Smooth muscle cell (in vitro differentiated cells): ENCODE data around the gene CENPP. TPM values are rescaled to one million over a fixed set of nuclear protein-coding genes. Genes with fewer than 3 reads are reported as not detected.

Experiments
- DNase-seq: peaks from one replicate; lab custom pipeline; 2025; ENCODE audit not compliant: unreplicated experiment; lab: John Stamatoyannopoulos, UW
- H2AFZ ChIP-seq: fragments of 200-600 bp; sonication (generic); 2 replicates; pipeline ENCODE4 v1.6.0; 2016; ENCODE audit warnings: antibody characterized with exemption, low read depth, mild to moderate bottlenecking
- H3F3A ChIP-seq: fragments of 200-600 bp; sonication (generic); 2 replicates; pipeline ENCODE4 v1.6.0; 2017; ENCODE audit warnings: antibody characterized with exemption, low read depth
- H3K27ac ChIP-seq: fragments of 200-600 bp; sonication (generic); 2 replicates; pipeline ENCODE4 v1.5.1; 2016; ENCODE audit warnings: low read depth, mild to moderate bottlenecking
- H3K27me3 ChIP-seq: fragments of 200-600 bp; sonication (generic); 2 replicates; pipeline ENCODE4 v1.6.1; 2016; ENCODE audit warnings: low read depth, mild to moderate bottlenecking
- H3K36me3 ChIP-seq: fragments of 200-600 bp; sonication (generic); 2 replicates; pipeline ENCODE4 v1.5.1; 2016; ENCODE audit warnings: low read depth
- H3K4me1 ChIP-seq: fragments of 200-600 bp; sonication (generic); 2 replicates; pipeline ENCODE4 v1.5.1; 2016; ENCODE audit warnings: low read depth
- H3K4me2 ChIP-seq: fragments of 200-600 bp; sonication (generic); 2 replicates; pipeline ENCODE4 v1.6.0; 2016; ENCODE audit warnings: mild to moderate bottlenecking
- H3K4me3 ChIP-seq: fragments of 200-600 bp; sonication (generic); 2 replicates; pipeline ENCODE4 v1.5.1; 2016; ENCODE audit warnings: mild to moderate bottlenecking
- H3K79me2 ChIP-seq: fragments of 200-600 bp; sonication (generic); 2 replicates; pipeline ENCODE4 v1.6.0; 2016; ENCODE audit warnings: low read depth, mild to moderate bottlenecking
- H3K9ac ChIP-seq: fragments of 200-600 bp; sonication (generic); 2 replicates; pipeline ENCODE4 v1.6.0; 2016; ENCODE audit warnings: low read depth
- H3K9me3 ChIP-seq: fragments of 200-600 bp; sonication (generic); replicated peaks from 2 replicates; pipeline ENCODE4 v1.5.1; 2016; ENCODE audit warnings: low read depth
- H4K20me1 ChIP-seq: fragments of 200-600 bp; sonication (generic); 2 replicates; pipeline ENCODE4 v1.6.0; 2016; ENCODE audit warnings: low read depth
- WGBS: methylation state at CpG from one replicate; pipeline ENCODE4 v1.1.7; 2016; ENCODE audit warnings: low lambda C conversion rate; 5-methylcytosine and 5-hydroxymethylcytosine counted together
- polyA plus RNA-seq: library from polyadenylated mRNA; unstranded; fragments of >200 nt; fragmentation: Nextera tagmentation; extraction: Ambion mirVana; gene quantifications from 2 replicates; pipeline ENCODE4 v1.2.1, GENCODE V29; 2016
- total RNA-seq: library from RNA; depleted of rRNA; stranded (reverse); fragments of >200 nt; gene quantifications from 2 replicates; pipeline ENCODE4 v1.2.3, GENCODE V29; 2014
- TF ChIP-seq, protein P1 (sequence below): fragments of 200-600 bp; sonication (generic); IDR thresholded peaks from 2 replicates; pipeline ENCODE4 v1.5.1; 2017; ENCODE audit warnings: borderline replicate concordance, mild to moderate bottlenecking, antibody characterized with exemption; ENCODE audit not compliant: insufficient read depth, poor library complexity, severe bottlenecking

Gene CENPP
- total and polyA plus RNA-seq, 2 experiments from 2014 or later: 4.2 to 17.5 TPM

DNA sequence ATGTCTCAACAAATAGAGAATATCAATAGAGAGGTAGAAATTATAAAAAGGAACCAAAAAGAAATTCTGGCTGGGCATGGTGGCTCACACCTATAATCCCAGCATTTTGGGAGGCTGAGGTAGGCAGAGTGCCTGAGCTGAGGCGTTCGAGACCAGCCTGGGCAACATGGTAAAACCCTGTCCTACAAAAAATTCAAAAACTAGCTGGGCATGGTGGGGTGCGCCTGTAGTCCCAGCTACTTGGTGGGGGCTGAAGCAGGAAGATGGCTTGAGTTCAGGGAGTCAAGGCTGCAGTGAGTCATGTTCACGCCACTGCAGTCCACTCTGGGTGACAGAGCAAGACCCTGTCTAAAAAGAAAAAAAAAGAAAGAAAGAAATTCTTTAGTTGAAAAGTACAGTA is 319.3 kb downstream of the CENPP start:
- WGBS: 96% methylated on average over 4 of the region's 4 CpGs

DNA sequence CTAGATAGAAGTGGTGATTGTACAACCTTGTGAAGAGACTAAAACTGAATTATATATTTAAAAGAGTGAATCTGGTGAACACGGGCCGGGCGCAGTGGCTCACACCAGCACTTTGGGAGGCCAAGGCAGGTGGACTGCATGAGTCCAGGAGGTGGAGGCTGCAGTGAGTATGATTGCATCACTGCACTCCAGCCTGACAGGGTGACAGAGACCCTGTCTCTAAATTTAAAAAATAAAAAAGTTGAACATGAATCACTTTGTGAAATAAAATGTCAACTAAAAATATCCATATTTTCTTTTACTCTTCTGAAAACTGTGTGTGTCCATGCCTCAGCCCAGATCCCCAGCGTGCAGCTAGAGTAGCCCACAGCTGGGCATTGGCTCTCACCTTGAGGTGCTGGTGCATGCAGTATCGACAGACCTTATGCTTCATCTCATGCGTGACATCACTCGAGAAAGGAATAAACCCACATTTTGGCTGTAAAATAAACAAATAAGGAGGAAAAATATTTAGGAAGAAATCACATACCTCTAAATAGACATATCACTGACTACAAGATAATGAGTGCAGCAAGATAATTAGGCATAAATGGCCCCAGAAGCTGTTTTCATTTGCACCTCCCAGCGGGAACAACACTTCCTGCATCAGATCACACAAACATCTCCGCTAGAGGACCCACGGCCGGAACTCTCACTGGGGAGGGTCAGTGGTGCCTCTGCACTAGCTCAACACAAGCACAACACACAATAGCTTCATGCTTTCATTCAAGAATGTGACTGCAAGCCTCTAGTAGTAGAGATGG is 322.1 kb downstream of the CENPP start:
- no peak overlapping the region for H3K9ac ChIP-seq
- H3K4me1 ChIP-seq: no peaks in the 10 kb centered on the region
- no peak overlapping the region for H2AFZ ChIP-seq
- H3K27me3 ChIP-seq: no peaks in the 10 kb centered on the region
- TF ChIP-seq, protein P1, sequence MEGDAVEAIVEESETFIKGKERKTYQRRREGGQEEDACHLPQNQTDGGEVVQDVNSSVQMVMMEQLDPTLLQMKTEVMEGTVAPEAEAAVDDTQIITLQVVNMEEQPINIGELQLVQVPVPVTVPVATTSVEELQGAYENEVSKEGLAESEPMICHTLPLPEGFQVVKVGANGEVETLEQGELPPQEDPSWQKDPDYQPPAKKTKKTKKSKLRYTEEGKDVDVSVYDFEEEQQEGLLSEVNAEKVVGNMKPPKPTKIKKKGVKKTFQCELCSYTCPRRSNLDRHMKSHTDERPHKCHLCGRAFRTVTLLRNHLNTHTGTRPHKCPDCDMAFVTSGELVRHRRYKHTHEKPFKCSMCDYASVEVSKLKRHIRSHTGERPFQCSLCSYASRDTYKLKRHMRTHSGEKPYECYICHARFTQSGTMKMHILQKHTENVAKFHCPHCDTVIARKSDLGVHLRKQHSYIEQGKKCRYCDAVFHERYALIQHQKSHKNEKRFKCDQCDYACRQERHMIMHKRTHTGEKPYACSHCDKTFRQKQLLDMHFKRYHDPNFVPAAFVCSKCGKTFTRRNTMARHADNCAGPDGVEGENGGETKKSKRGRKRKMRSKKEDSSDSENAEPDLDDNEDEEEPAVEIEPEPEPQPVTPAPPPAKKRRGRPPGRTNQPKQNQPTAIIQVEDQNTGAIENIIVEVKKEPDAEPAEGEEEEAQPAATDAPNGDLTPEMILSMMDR: no peak
- DNase-seq: no peak
- H3K4me3 ChIP-seq: no peak overlapping the region
- WGBS: 96% methylated on average over 11 of the region's 11 CpGs
- H3K27ac ChIP-seq: no peak overlapping the region
- H4K20me1 ChIP-seq: peaks cover 12% of the 10 kb centered on the region
- H3K4me2 ChIP-seq: no peak overlapping the region
- no peaks in the 10 kb centered on the region for H3K9me3 ChIP-seq
- peaks cover 9% of the 10 kb centered on the region for H3K79me2 ChIP-seq
- no peaks in the 10 kb centered on the region for H3F3A ChIP-seq
- peaks cover 12% of the 10 kb centered on the region for H3K36me3 ChIP-seq

More for the DNA sequence above, 319.3 kb downstream of the CENPP start:
- no peak overlapping the region for H3K27ac ChIP-seq
- no peak overlapping the region for H2AFZ ChIP-seq
- H3K4me1 ChIP-seq: no peaks in the 10 kb centered on the region
- no peaks in the 10 kb centered on the region for H3F3A ChIP-seq
- TF ChIP-seq, protein P1: no peak
- H4K20me1 ChIP-seq: no peaks in the 10 kb centered on the region
- no peak overlapping the region for H3K4me3 ChIP-seq
- H3K36me3 ChIP-seq: peaks cover 12% of the 10 kb centered on the region
- H3K9me3 ChIP-seq: no peaks in the 10 kb centered on the region
- H3K4me2 ChIP-seq: no peak overlapping the region
- peaks cover 9% of the 10 kb centered on the region for H3K79me2 ChIP-seq
- DNase-seq: no peak
- no peak overlapping the region for H3K9ac ChIP-seq
- H3K27me3 ChIP-seq: no peaks in the 10 kb centered on the region

DNA sequence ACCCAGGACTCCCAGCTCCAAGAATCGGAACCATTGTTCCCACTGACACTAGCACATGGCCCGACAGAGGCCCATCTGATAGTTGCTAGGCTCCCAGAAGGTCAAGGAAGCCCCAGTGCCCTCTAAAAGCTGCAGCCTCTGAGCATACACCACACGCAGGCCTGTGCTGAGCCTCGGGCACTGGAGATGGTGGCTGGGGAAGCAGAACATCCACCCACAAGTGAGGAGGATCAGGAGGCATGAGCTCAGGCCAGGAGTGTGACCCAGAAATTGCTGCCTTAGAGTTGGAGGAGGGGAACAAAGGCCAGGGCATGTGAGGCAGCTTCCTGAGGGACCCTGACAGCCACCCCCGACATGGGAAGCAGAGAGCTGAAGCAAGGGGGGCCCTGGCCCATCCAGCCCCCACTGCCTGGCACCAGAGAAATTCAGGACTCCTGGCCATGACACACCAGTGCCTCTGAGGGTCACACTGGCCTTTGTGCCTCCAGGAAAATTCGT is 322.8 kb downstream of the CENPP start:
- Histone ChIP-seq H4K20me1 (peaks cover 15% of the 10 kb centered on the region), H3K4me3 (no peak overlapping the region), H3K9me3 (no peaks in the 10 kb centered on the region), H3K79me2 (peaks cover 8% of the 10 kb centered on the region), H3F3A (no peaks in the 10 kb centered on the region), H2AFZ (no peak overlapping the region), H3K4me2 (no peak overlapping the region), H3K27me3 (no peaks in the 10 kb centered on the region), H3K27ac (no peak overlapping the region), H3K4me1 (no peaks in the 10 kb centered on the region), H3K9ac (no peak overlapping the region), H3K36me3 (peaks cover 11% of the 10 kb centered on the region)
- DNase-seq: no peak
- 92% methylated on average over 6 of the region's 6 CpGs for WGBS
- TF ChIP-seq, protein P1: no peak

DNA sequence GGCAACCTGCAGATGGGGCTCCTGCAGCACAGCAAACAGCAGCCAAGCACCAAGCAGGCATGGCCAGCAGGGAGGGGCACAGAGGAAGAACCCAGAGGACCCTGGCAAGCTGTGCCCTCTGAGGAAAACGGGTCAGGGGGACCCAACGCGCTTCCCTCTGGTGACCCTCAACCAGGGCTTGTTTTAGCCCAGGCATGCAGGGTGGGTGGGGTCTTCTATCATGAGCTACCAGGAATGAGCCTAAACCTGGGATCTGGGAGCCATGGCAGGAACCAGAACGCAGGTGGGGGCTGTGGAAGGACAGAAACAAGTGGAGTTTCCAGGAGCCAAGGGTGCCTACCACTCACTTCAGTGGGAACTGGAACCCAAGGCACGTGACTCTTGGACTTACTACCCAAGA is 323.3 kb downstream of the CENPP start:
- no peak overlapping the region for H3K27ac ChIP-seq
- H3K79me2 ChIP-seq: peaks cover 3% of the 10 kb centered on the region
- H3F3A ChIP-seq: no peaks in the 10 kb centered on the region
- no peak overlapping the region for H2AFZ ChIP-seq
- peaks cover 7% of the 10 kb centered on the region for H3K36me3 ChIP-seq
- no peak overlapping the region for H3K9ac ChIP-seq
- no peak overlapping the region for H3K4me2 ChIP-seq
- peaks cover 20% of the 10 kb centered on the region for H4K20me1 ChIP-seq
- H3K4me3 ChIP-seq: no peak overlapping the region
- no peaks in the 10 kb centered on the region for H3K27me3 ChIP-seq
- DNase-seq: no peak
- 97% methylated on average over 5 of the region's 5 CpGs for WGBS
- H3K9me3 ChIP-seq: no peaks in the 10 kb centered on the region
- TF ChIP-seq, protein P1: no peak
- no peaks in the 10 kb centered on the region for H3K4me1 ChIP-seq
